GM19328 (cell line): ENCODE data around the gene TRAP1.

Experiments used
- ATAC-seq: cut with Tn5 transposase; IDR thresholded peaks from one replicate; pipeline ENCODE4 v1.9.1; 2021; ENCODE audit warnings: mild to moderate bottlenecking, moderate library complexity; ENCODE audit not compliant: unreplicated experiment

Gene TRAP1

DNA sequence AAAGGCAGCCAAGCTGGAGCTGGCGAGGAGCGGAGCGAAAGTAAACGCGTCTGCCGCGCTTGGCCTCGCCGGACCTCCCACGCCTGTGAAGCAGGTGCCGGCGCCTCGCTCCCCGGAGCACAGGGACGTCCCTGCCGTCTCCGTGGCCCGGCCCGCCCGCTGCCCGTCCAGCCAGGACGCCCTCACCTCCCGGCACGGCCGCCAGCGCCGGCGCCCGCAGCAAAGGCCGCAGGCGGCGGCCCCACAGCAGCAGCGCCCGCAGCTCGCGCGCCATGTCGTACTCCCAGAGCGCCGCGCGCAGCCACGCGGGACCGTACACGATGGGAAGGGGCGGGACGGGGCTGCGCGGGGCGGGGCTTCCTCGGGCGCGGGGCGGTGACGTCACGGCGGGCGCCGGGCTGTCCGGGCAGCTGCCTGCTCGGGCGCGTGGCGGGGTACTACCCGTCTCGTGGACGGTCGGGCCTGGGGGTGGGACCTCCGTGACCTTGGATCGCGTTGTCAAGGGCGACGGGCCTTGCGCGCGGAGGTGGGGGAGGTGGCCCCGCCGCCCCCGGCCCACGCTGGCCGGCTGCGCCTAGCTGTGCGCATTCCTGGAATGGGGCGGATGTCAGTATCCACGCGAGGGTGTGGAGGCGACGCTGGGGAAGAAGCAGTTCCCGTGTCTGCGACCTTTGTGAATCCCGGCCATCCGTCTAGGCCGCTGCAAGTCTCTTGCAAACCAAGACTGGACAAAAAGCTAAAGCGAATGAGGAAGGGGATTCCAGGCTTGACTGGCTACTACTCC, at the start of gene TRAP1:
TSS of gene TRAP1 (minus strand) at position 290 of the 784 bp plus-strand sequence. CDS start at position 274, 16 bp downstream.
- peak; percentile 81 for ATAC-seq

DNA sequence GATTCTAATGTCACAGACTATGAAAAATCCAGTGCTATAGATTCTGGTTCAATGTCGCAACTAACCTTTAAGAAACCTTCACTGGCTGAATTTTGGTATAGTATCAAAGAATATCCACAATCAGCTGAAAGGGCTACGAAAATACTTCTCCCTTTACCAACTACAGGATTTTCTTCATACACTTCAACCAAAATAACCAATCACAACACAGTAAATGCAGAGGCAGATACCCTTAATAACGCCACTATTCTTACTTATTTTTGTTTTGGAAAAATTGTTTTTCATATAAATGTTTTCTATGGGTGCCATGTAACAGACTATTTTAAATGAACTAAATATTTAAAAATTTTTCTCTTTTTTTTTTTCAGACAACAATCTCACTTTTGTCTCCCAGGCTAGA, 48.9 kb upstream of the TRAP1 start:
- no peak for ATAC-seq

DNA sequence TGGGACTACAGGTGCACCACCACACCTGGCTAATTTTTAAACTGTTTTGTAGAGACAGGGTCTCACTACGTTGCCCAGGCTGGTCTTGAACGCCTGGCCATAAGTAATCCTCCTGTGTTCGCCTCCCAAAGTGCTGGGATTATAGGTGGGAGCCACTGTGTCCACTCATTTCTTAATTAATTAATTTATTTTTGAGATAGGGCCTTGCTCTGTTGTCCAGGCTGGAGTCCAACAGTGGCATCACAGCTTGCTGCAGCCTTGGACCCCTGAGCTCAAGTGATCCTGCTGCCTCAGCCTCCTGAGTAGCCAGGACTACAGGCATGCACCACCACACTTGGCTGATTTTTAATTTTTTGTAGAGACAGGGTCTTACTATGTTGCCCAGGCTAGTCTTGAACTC, 47.1 kb upstream of the TRAP1 start:
- no peak for ATAC-seq

DNA sequence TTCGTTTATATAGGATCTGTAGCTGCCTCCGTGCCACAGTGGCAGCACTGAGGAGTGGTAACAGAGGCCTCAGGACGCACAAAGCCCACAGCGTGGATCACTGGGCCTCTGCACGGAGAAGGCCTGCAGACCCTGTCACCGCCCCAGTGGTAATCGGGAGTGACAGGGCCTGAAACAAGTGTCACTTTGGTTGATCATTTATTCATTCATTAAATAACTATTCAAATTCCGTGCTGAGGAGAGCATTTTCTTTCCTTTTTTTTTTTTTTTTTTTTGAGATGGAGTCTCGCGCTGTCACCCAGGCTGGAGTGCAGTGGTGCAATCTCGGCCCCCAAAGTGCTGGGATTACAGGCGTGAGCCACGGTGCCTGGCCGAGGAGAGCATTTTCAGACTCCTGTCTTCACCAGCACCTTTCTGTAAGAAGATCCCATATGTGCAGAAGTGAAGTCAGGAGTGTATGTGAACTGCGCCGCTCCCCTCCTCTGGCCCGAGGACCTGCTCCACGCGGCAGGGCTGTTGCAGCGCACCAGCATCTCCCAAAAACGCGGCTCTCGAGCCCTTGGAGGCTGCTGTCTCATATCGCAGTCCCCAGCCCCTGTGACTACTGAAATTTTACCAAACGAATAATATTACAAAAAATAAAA, 44.9 kb upstream of the TRAP1 start:
- ATAC-seq, result no peak

DNA sequence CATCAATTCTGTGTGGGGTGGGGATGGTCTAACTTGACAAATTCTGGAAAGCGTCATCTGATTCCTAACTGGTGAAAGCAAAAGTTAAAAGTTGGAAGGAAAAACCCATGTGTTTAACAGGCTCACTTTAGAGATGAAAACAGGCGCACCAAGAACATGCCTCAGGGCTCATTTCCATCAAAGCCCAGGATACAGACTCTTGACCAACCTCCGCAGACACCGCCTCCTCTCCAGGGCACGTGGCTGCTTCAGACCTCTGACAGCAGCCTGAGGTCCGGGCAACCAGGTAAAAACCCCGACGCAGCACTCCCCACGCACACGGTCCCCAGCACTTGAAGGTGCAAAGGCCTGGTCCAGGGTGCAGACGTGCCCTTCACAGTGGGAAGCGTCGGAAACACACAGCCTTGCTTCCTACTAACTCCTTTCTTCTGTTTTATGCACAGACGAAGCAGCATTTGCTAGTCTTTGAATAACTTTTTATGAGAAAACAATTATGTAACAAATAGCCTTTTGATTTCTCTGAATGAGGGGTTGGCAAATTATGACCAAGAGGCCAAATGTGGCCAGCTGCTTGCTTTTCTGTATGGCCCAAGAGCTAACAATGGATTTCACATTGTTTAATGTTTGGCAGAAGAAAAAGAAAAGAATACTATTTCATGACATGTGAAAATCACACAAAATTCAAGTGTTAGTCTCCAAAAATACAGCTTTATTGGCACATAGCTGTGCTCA, 44.2 kb upstream of the TRAP1 start:
- no peak for ATAC-seq

DNA sequence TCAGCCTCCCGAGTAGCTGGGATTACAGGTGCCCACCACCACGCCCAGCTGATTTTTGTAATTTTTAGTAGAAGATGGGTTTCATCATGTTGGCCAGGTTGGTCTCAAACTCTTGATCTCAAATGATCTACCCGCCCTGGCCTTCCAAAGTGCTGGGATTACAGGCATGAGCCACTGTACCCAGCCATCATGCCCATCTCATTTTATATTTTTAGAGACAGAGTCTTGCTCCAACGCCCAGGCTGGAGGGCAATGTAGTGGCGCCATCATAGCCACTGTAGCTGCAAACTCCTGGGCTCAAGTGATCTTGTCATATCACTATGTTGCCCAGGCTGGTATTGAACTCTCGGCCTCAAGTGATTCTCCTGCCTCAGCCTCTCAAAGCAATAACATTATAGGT, 43.2 kb upstream of the TRAP1 start:
- no peak for ATAC-seq

DNA sequence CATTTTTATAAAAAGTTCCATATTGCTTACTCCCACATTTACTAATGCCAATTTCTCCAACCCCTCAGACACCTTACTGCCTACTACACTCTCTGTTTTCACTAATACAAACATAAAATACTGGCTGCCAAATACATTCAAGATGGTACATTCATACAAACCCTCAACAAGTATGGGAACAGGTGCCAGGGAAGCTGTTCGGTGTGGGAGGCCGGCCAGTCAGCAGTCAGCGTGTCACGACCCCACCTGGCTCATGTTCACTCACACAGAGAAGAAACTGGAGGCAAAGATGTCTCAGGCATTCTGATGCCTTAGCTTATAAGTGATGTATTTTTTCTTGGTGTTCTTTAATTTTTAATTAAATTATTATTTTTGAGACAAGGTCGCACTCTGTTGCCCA, 42.4 kb upstream of the TRAP1 start:
- no peak for ATAC-seq

DNA sequence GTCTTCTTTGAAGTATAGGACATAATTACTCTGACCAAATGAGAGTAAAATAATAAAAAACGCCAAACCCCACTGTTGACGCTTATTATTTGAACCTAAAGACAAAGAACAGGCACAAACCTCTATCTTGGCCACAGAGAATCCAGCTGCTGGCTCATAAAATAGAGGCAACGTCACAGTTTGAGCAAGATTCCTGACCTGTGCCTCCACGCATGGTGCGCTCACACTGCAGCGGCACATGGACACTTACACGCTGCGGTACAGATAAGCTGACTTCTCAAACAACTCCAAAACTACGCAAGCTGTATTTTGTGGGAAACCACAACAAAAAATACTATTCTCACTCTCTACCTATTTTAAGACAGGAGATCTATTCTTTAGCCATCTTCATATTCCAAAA, 38.8 kb upstream of the TRAP1 start:
- no peak for ATAC-seq

DNA sequence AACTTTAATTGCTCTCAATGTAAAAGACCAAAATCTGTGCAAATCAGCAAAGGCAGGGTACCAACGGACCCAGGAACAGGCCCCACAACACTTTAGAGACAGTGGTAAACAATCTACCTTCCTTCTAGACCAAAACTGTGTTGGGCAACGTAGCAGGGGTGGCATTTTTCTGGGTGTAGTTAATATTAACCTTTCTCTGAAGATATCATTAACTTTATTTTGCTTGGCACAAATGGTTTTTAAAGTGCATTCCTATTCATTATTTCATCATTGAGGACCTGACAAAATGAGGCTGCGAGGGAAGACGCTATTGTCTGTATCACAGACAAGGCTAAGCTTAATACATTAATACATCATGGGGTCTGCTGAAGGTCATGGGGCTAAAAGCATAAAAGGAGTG, 37.9 kb upstream of the TRAP1 start:
- no peak for ATAC-seq

DNA sequence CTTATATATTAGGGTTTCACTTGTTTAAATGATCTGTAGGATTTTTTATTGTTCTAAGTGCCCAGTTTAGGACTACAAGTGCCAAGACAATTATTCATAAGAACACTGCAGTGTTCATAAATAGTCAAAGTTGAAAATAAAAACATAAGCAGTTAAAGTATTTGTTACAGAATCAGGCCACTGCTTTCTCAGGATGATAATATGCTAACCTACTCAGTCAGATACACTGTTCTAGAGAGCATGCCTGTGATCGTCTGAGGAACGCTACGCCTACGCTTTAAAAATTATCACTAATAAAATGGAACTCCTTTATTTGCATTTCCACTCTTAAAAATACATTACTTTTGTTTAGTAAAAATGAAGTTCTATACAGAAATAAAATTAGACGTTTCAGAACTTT, 37.4 kb upstream of the TRAP1 start:
- no peak for ATAC-seq

DNA sequence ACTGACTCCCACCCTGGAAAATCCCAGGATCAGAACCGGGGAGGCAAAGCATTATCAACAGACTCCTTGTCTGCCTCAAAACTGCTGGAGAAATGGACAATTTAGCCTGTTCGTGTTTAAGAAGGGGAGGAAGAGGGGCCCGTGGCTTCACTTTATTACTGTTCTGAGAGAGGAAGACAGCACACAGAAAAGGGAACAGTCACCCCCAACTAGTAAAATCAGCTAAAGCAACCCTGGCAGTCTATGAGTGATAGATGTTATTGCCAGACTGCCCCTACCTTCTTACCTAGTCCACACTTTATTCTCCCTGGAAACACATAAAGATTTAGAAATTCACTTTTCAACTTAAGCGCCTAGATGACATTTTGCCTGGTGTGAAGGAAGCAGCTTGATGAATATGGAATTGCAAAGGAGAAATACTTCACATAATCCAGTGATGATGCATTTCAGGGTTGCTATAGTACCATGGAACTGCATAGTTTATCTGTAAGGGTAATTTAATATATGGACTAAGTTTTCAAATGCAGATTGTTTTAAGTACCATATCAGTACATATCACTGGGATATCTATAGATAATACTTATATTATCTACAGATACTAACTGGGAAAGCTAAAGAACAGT, 36.9 kb upstream of the TRAP1 start:
- ATAC-seq, result no peak

DNA sequence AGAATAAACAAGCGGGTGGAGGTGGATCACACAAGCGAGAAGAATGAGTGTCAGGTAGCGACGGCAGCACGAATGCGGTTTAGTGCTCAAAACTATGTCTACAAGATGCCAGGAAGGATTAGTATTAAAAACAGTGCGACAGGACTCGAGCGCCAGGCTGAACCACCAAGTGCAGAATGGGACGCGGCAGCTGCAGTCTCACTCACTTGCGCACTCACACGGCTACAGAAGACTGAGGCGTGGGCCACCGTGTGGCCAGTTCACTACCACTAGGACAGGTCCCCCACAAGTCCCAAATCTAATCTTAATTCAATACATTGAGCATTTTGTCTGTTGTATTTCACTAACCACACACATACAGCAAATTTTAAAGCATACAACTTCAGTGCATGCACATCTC, 35.7 kb upstream of the TRAP1 start:
- ATAC-seq, result no peak

DNA sequence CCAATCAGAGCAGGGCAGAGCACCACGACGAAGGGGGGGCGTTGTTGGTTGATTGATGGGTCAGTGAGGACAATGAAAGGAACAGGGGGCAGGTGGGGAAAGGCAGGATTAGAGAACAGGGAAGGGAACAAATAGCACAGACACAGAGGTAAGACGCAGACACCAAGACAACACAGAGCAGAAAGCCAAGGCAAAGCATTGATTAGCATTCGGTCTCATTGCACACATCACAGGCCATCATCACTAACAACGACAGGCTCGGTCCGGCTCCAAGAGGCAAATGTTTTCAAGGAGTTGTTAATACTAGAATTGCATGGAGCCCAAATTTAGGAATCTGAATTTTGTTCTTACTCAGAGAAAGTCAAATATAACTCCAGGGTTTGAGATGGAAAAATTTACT, 34.6 kb upstream of the TRAP1 start:
- ATAC-seq, result no peak

DNA sequence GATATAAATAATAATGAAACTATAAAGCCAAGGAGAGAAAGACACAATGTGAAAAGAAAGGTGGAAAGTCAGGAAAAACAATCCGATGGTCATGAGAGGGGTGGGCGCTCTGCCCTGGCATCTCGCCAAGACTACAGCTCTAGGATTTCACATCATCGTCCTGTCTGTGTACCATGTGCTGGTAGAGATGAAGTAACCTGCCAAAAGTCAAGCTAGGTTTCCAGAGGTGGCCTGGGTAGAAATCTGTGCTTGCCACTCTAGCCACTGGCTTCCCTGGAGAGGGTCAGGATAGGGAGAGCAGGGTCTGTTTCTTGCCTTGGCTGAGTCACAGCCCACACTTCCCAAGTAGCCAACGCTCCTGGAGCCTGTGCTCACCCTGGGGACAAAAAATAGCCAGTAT, 31.0 kb upstream of the TRAP1 start:
- ATAC-seq, result no peak

DNA sequence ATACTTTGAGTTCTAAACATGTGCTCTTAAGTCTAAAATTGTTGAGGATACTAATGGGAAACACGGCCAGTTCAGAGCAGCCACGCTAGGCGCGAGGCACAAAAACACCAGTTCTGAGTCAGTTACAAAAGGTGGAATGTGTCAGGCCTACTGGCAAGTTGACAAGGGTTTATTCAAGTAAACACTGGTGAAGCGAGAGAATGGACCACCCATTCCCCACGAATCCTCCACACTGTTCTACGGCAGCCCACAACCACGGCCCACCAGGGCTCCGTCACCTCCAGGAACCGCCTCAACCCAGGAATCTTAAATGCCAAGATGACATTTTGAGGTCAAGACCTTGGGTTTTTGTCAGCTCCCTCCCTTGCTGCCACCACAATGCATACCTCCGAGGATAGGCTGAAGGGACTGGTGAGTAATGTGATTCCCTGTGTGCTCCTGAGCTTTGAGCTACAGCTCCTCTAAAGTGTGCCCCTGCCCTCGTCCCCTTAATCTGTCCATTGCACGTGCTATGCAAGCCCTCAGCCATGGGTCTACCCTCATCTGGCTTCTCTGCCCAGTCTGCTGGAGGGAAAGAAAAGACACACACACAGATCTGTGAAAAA, 28.5 kb upstream of the TRAP1 start:
- no peak for ATAC-seq

DNA sequence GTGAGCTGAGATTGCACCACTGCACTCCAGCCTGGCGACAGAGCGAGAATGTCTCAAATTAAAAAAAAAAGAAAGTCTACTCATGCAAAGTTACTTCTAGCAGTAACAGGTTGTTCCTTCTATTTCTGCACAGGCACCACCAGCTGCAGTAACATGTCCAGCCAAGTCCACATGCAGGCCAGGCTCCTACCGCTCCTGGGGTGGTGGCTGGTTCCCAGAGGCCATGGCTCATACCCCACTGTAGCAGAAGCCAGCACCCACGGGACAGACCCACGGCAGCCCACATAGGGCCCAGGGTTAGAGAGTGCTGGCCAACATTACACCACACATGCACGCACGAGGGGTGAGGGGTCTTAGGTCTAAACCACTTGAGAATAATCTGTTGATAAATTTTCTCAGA, 26.7 kb upstream of the TRAP1 start:
- no peak for ATAC-seq

DNA sequence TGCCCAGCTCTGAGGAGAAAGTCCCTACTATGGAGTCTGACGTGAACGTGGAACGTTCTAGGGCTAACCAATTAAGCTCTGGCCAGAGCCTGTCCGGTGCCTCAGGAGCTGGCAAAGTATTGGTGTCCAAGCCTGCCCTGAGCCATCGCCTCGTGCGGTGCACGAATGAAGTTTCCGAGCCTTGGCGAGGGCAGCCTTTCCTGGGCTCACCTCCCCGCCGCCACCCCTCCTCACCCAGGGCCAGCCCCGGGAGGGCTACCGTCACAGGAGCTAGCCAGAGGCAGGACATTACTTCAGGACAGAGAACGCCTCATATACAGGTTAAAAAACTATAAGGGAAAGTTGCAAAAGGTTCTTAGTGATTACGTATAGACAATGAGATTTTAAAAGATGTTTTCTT, 23.6 kb upstream of the TRAP1 start:
- no peak for ATAC-seq

DNA sequence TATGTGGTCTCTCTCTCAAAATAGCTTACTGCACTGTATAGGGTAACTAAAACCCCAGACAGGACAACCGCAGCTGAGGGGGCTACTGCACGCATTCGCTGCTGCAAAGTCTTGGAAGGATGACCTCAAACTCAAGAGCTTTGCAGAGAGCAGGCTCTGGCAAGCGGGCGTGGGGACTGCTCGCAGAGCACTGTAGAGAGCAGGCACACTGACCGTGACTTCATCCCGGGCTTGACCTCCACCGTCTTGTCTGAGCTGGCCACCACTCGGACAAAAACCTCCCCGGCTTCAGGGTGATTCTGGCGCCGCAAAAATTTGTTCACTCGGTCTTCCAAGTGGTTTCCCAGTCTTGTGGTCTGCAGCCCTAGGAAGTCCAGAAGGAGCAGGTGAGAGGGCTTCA, 22.9 kb upstream of the TRAP1 start:
- ATAC-seq, result no peak

DNA sequence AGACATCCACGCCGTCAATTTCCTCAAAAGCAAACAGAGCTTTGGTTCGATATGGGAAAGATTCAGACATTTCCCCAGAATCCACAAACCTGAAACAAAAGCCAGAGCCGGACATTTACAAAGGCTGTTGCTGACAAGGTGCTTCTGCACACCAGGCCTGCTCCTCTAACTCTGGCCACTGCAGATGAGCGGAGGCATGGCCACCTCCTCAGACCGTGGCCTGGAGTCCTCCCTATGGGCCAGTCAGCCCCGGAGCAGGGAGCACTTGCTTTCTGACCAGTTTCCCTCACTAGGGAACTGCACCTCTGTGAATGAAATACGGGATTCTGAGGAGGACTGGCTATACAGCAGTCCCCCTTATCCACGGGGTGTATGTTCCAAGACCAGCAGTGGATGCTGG, 22.3 kb upstream of the TRAP1 start:
- no peak for ATAC-seq

DNA sequence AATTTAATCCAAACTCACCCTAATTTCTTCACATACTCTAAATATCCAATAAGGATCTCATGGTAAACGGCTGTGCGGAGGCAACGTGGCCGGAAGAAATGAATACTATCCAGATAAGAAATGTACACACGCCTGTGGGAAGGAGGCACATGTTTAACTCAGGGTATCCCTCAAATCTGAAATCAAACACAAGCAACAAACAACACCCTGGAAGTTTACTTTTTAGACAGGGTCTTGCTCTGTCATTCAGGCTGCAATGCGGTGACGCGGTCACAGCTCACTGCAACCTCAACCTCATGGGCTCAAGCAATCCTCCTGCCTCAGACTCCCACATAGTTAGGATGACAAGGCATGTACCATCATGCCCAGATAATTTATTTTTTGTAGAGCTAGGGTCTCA, 21.2 kb upstream of the TRAP1 start:
- ATAC-seq, result no peak

DNA sequence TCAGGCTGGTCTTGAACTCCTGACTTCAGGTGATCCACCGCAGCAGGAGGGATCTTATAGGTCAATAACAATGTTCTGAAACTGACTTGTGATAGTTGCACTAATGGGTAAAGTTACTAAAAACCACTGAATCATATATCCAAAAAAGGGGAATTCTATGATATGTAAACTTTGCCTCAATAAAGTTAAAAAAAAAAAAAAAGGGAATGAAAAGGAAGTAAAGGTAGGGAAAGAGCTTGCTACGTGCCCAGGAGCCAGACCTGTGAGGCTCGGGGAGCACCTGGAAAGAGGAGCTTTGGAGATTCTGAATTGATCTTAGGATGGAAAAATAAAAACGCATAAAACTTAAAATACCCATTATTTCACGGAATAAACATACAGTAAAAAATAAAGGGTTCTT, 20.8 kb upstream of the TRAP1 start:
- no peak for ATAC-seq
